Astrocyte of the cerebellum (primary cell): ENCODE data around the gene CREB3L4.

Source experiments
- DNase-seq: peaks from one replicate; pipeline ENCODE4 v3.0.0-alpha.2; 2011; ENCODE audit warnings: low read depth
- H3K4me3 ChIP-seq: 2 replicates; pipeline ENCODE4 v1.5.1; 2011; ENCODE audit warnings: mild to moderate bottlenecking, low read depth, low read length, moderate library complexity
- in situ Hi-C: cut with HindIII; loops from 2 replicates; pipeline ENCODE4 v1.10.0; 2017; ENCODE audit warnings: low sequenced_read_pairs
- TF ChIP-seq, protein P1 (sequence below): IDR thresholded peaks from 2 replicates; pipeline ENCODE4 v1.5.1; 2012; ENCODE audit warnings: low read length, low read depth, moderate library complexity, mild to moderate bottlenecking; ENCODE audit errors: missing control alignments

The CREB3L4 gene

GRCh38 chr1:154019940-154020339 is 52.2 kb downstream of the CREB3L4 start:
- in situ Hi-C loops: loop anchor here (5.0 kb wide), 1 partner anchor 42 kb away; no protein-coding TSS in a partner anchor
- DNase-seq: no peak
- H3K4me3 ChIP-seq: no peak overlapping the region
- TF ChIP-seq, protein P1, sequence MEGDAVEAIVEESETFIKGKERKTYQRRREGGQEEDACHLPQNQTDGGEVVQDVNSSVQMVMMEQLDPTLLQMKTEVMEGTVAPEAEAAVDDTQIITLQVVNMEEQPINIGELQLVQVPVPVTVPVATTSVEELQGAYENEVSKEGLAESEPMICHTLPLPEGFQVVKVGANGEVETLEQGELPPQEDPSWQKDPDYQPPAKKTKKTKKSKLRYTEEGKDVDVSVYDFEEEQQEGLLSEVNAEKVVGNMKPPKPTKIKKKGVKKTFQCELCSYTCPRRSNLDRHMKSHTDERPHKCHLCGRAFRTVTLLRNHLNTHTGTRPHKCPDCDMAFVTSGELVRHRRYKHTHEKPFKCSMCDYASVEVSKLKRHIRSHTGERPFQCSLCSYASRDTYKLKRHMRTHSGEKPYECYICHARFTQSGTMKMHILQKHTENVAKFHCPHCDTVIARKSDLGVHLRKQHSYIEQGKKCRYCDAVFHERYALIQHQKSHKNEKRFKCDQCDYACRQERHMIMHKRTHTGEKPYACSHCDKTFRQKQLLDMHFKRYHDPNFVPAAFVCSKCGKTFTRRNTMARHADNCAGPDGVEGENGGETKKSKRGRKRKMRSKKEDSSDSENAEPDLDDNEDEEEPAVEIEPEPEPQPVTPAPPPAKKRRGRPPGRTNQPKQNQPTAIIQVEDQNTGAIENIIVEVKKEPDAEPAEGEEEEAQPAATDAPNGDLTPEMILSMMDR: no peak
